ENCODE results near the gene SLC5A6. TPM values are rescaled to one million over a fixed set of nuclear protein-coding genes. Genes with fewer than 3 reads are reported as not detected.

Gene SLC5A6
- polyA plus RNA-seq, 4 donors, result 9.5 to 142 (median 25.2) TPM

GRCh38 chr2:27158468-27158867 lies 53.6 kb downstream of the SLC5A6 start:
- FAIRE-seq, result no peak
- no peak for DNase-seq
- H3K36me3 ChIP-seq (ENCODE audit: control insufficient read depth in 3 of 3, insufficient read depth in 2 of 3, low read depth in 1 of 3, low read length in 3 of 3), result peaks cover 0 to 2% (median 0%) of the 10 kb centered on the region in 3 donors
- H3K4me3 ChIP-seq (ENCODE audit: low read depth in 1 of 3, low read length in 3 of 3), result no peak overlapping the region
- H3K9me3 ChIP-seq (ENCODE audit: control insufficient read depth in 2 of 2, insufficient read depth in 1 of 2, low read depth in 1 of 2, low read length in 1 of 2), result no peaks in the 10 kb centered on the region
- 78 to 86% (median 79%) methylated on average over 6 of the region's 6 CpGs for WGBS, 3 donors
- no peak overlapping the region for H3K27ac ChIP-seq (ENCODE audit: low read depth in 1 of 3, low read length in 2 of 3)
- no peaks in the 10 kb centered on the region for H3K27me3 ChIP-seq (ENCODE audit: control insufficient read depth in 3 of 3, insufficient read depth in 3 of 3, low read length in 3 of 3)
- H3K4me1 ChIP-seq (ENCODE audit: control insufficient read depth in 3 of 3, insufficient read depth in 2 of 3, low read depth in 1 of 3, low read length in 2 of 3), result peaks cover 0 to 2% (median 0%) of the 10 kb centered on the region in 3 donors

GRCh38 chr2:27155069-27155520 lies 57.0 kb downstream of the SLC5A6 start:
- H3K4me3 ChIP-seq (ENCODE audit: low read depth in 1 of 3, low read length in 3 of 3), result no peak overlapping the region
- H3K36me3 ChIP-seq (ENCODE audit: control insufficient read depth in 3 of 3, insufficient read depth in 2 of 3, low read depth in 1 of 3, low read length in 3 of 3), result peaks cover 0 to 2% (median 0%) of the 10 kb centered on the region in 3 donors
- H3K27me3 ChIP-seq (ENCODE audit: control insufficient read depth in 3 of 3, insufficient read depth in 3 of 3, low read length in 3 of 3), result no peaks in the 10 kb centered on the region
- peaks cover 0 to 2% (median under 1%) of the 10 kb centered on the region in 3 donors for H3K4me1 ChIP-seq (ENCODE audit: control insufficient read depth in 3 of 3, insufficient read depth in 2 of 3, low read depth in 1 of 3, low read length in 2 of 3)
- no peak for DNase-seq
- no peaks in the 10 kb centered on the region for H3K9me3 ChIP-seq (ENCODE audit: control insufficient read depth in 2 of 2, insufficient read depth in 1 of 2, low read depth in 1 of 2, low read length in 1 of 2)
- no peak overlapping the region for H3K27ac ChIP-seq (ENCODE audit: low read depth in 1 of 3, low read length in 2 of 3)
- FAIRE-seq, result no peak
- WGBS, 3 donors, result 78 to 84% (median 83%) methylated on average over 9 of the region's 9 CpGs

- DNase-seq, result no peak
- WGBS, 3 donors, result 69 to 79% (median 79%) methylated on average over 6 of the region's 6 CpGs
- H3K4me1 ChIP-seq (ENCODE audit: control insufficient read depth in 3 of 3, insufficient read depth in 2 of 3, low read depth in 1 of 3, low read length in 2 of 3), result peaks cover 0 to 9% (median 4%) of the 10 kb centered on the region in 3 donors
- H3K9me3 ChIP-seq (ENCODE audit: control insufficient read depth in 2 of 2, insufficient read depth in 1 of 2, low read depth in 1 of 2, low read length in 1 of 2), result no peaks in the 10 kb centered on the region
- H3K27me3 ChIP-seq (ENCODE audit: control insufficient read depth in 3 of 3, insufficient read depth in 3 of 3, low read length in 3 of 3), result no peaks in the 10 kb centered on the region
- H3K27ac ChIP-seq (ENCODE audit: low read depth in 1 of 3, low read length in 2 of 3), result no peak overlapping the region
- no peak for FAIRE-seq
- no peak overlapping the region for H3K4me3 ChIP-seq (ENCODE audit: low read depth in 1 of 3, low read length in 3 of 3)
- H3K36me3 ChIP-seq (ENCODE audit: control insufficient read depth in 3 of 3, insufficient read depth in 2 of 3, low read depth in 1 of 3, low read length in 3 of 3), result peaks cover 0 to 2% (median 0%) of the 10 kb centered on the region in 3 donors
These were observed 57.6 kb downstream of the SLC5A6 start for GRCh38 chr2:27154488-27154887.

- Histone ChIP-seq H3K9me3 (ENCODE audit: control insufficient read depth in 2 of 2, insufficient read depth in 1 of 2, low read depth in 1 of 2, low read length in 1 of 2) (no peaks in the 10 kb centered on the region), H3K27ac (ENCODE audit: low read depth in 1 of 3, low read length in 2 of 3) (no peak overlapping the region), H3K36me3 (ENCODE audit: control insufficient read depth in 3 of 3, insufficient read depth in 2 of 3, low read depth in 1 of 3, low read length in 3 of 3) (peaks cover 0 to 2% (median 0%) of the 10 kb centered on the region in 3 donors), H3K4me3 (ENCODE audit: low read depth in 1 of 3, low read length in 3 of 3) (no peak overlapping the region), H3K4me1 (ENCODE audit: control insufficient read depth in 3 of 3, insufficient read depth in 2 of 3, low read depth in 1 of 3, low read length in 2 of 3) (peaks cover 0 to 14% (median 4%) of the 10 kb centered on the region in 3 donors), H3K27me3 (ENCODE audit: control insufficient read depth in 3 of 3, insufficient read depth in 3 of 3, low read length in 3 of 3) (peaks cover 0 to 4% (median 0%) of the 10 kb centered on the region in 3 donors)
- 14 to 54% (median 30%) methylated on average over 2 of the region's 2 CpGs for WGBS, 3 donors
- DNase-seq, result peak in 1 of 2 donors; percentile 37
- FAIRE-seq, result no peak
These were observed 59.1 kb downstream of the SLC5A6 start for GRCh38 chr2:27152796-27153464.

- DNase-seq, result peak; percentile 38 to 57
- H3K4me3 ChIP-seq (ENCODE audit: low read depth in 1 of 3, low read length in 3 of 3), result no peak overlapping the region
- no peak for FAIRE-seq
These were observed 59.8 kb downstream of the SLC5A6 start for GRCh38 chr2:27152102-27152795.

GRCh38 chr2:27150639-27151230 lies 61.3 kb downstream of the SLC5A6 start:
- Histone ChIP-seq H3K9me3 (ENCODE audit: control insufficient read depth in 2 of 2, insufficient read depth in 1 of 2, low read depth in 1 of 2, low read length in 1 of 2) (no peaks in the 10 kb centered on the region), H3K27me3 (ENCODE audit: control insufficient read depth in 3 of 3, insufficient read depth in 3 of 3, low read length in 3 of 3) (peaks cover 0 to 4% (median 0%) of the 10 kb centered on the region in 3 donors), H3K27ac (ENCODE audit: low read depth in 1 of 3, low read length in 2 of 3) (no peak overlapping the region), H3K36me3 (ENCODE audit: control insufficient read depth in 3 of 3, insufficient read depth in 2 of 3, low read depth in 1 of 3, low read length in 3 of 3) (peaks cover 0 to 2% (median 0%) of the 10 kb centered on the region in 3 donors), H3K4me1 (ENCODE audit: control insufficient read depth in 3 of 3, insufficient read depth in 2 of 3, low read depth in 1 of 3, low read length in 2 of 3) (peaks cover 0 to 18% (median 4%) of the 10 kb centered on the region in 3 donors), H3K4me3 (ENCODE audit: low read depth in 1 of 3, low read length in 3 of 3) (no peak overlapping the region)
- DNase-seq (no peak), FAIRE-seq (no peak)
- 84 to 89% (median 86%) methylated on average over 8 of the region's 8 CpGs for WGBS, 3 donors

More at GRCh38 chr2:27152102-27152795, 59.8 kb downstream of the SLC5A6 start:
- H3K36me3 ChIP-seq (ENCODE audit: control insufficient read depth in 3 of 3, insufficient read depth in 2 of 3, low read depth in 1 of 3, low read length in 3 of 3), result peaks cover 0 to 2% (median 0%) of the 10 kb centered on the region in 3 donors
- H3K27ac ChIP-seq (ENCODE audit: low read depth in 1 of 3, low read length in 2 of 3), result no peak overlapping the region
- peaks cover 0 to 4% (median 0%) of the 10 kb centered on the region in 3 donors for H3K27me3 ChIP-seq (ENCODE audit: control insufficient read depth in 3 of 3, insufficient read depth in 3 of 3, low read length in 3 of 3)
- WGBS, 3 donors, result 78 to 88% (median 78%) methylated on average over 8 of the region's 8 CpGs
- H3K4me1 ChIP-seq (ENCODE audit: control insufficient read depth in 3 of 3, insufficient read depth in 2 of 3, low read depth in 1 of 3, low read length in 2 of 3), result peaks cover 0 to 14% (median 4%) of the 10 kb centered on the region in 3 donors
- H3K9me3 ChIP-seq (ENCODE audit: control insufficient read depth in 2 of 2, insufficient read depth in 1 of 2, low read depth in 1 of 2, low read length in 1 of 2), result no peaks in the 10 kb centered on the region

Other genes starting within 250 kb of the SLC5A6 start
- gene MAPRE3, start 241.6 kb downstream of the SLC5A6 start, polyA plus RNA-seq, result 10 to 100 TPM in 1 of 4 donors, 1 to 10 TPM in 3; 2.9 to 11.1 (median 6.0) TPM
- gene TMEM214, start 179.3 kb downstream of the SLC5A6 start, polyA plus RNA-seq, result 10 to 100 TPM; 27.5 to 84.3 (median 39.8) TPM
- gene AGBL5, start 160.6 kb downstream of the SLC5A6 start, polyA plus RNA-seq, result 10 to 100 TPM in 2 of 4 donors, 1 to 10 TPM in 2; 6.0 to 28.9 (median 8.8) TPM
- 100 to 1,000 TPM; 319 to 477 (median 396) TPM for gene OST4, start 140.6 kb downstream of the SLC5A6 start, polyA plus RNA-seq
- gene EMILIN1, start 133.7 kb downstream of the SLC5A6 start, polyA plus RNA-seq, result 10 to 100 TPM in 2 of 4 donors, 1 to 10 TPM in 1, under 1 TPM in 1; 0.67 to 36.6 (median 13.4) TPM
- gene KHK, start 125.5 kb downstream of the SLC5A6 start, polyA plus RNA-seq, result 100 to 1,000 TPM; 225 to 643 (median 399) TPM
- 1 to 10 TPM; 3.8 to 7.8 (median 4.5) TPM for gene CGREF1, start 93.1 kb downstream of the SLC5A6 start, polyA plus RNA-seq
- 1 to 10 TPM in 1 of 4 donors, under 1 TPM in 1, not detected in 2; 0.25 to 1.1 TPM for gene ABHD1, start 88.5 kb downstream of the SLC5A6 start, polyA plus RNA-seq
- 10 to 100 TPM; 44.2 to 76.0 (median 50.7) TPM for gene PREB, start 77.6 kb downstream of the SLC5A6 start, polyA plus RNA-seq
- gene PRR30, start 72.9 kb downstream of the SLC5A6 start, polyA plus RNA-seq, result not detected
- under 1 TPM in 2 of 4 donors, not detected in 2; 0.03 TPM for gene TCF23, start 63.3 kb downstream of the SLC5A6 start, polyA plus RNA-seq
- gene ATRAID, start 227 bp downstream of the SLC5A6 start, polyA plus RNA-seq, result 100 to 1,000 TPM in 2 of 4 donors, 10 to 100 TPM in 2; 89.2 to 151 (median 109) TPM
- gene CAD, start 5.1 kb upstream of the SLC5A6 start, polyA plus RNA-seq, result 10 to 100 TPM in 2 of 4 donors, 1 to 10 TPM in 2; 8.6 to 31.6 (median 15.2) TPM
- under 1 TPM in 2 of 4 donors, not detected in 2; 0.04 to 0.06 TPM for gene SLC30A3, start 50.8 kb upstream of the SLC5A6 start, polyA plus RNA-seq
- not detected for gene DNAJC5G, start 63.2 kb upstream of the SLC5A6 start, polyA plus RNA-seq
- 1 to 10 TPM in 3 of 4 donors, under 1 TPM in 1; 0.31 to 5.4 (median 1.9) TPM for gene TRIM54, start 70.2 kb upstream of the SLC5A6 start, polyA plus RNA-seq
- gene UCN, start 96.2 kb upstream of the SLC5A6 start, polyA plus RNA-seq, result 1 to 10 TPM in 3 of 4 donors, under 1 TPM in 1; 0.76 to 8.9 (median 2.4) TPM
- 100 to 1,000 TPM in 1 of 4 donors, 10 to 100 TPM in 3; 27.3 to 103 (median 55.6) TPM for gene MPV17, start 110.8 kb upstream of the SLC5A6 start, polyA plus RNA-seq
- 10 to 100 TPM; 27.4 to 56.1 (median 35.7) TPM for gene GTF3C2, start 144.5 kb upstream of the SLC5A6 start, polyA plus RNA-seq
- 10 to 100 TPM; 31.0 to 45.4 (median 38.0) TPM for gene EIF2B4, start 158.1 kb upstream of the SLC5A6 start, polyA plus RNA-seq
- gene SNX17, start 158.3 kb upstream of the SLC5A6 start, polyA plus RNA-seq, result 10 to 100 TPM; 64.6 to 76.6 (median 70.9) TPM
- gene ZNF513, start 168.5 kb upstream of the SLC5A6 start, polyA plus RNA-seq, result 10 to 100 TPM; 18.4 to 48.1 (median 30.5) TPM
- 10 to 100 TPM; 44.1 to 93.1 (median 53.0) TPM for gene PPM1G, start 197.3 kb upstream of the SLC5A6 start, polyA plus RNA-seq
- 10 to 100 TPM; 51.4 to 84.8 (median 81.9) TPM for gene NRBP1, start 216.4 kb upstream of the SLC5A6 start, polyA plus RNA-seq
- gene KRTCAP3, start 230.1 kb upstream of the SLC5A6 start, polyA plus RNA-seq, result 100 to 1,000 TPM in 1 of 4 donors, 10 to 100 TPM in 3; 57.0 to 127 (median 60.5) TPM